OCI-LY1 (cell line): Measurements from ENCODE around the gene CALCA.

Experiments used
- H2AFZ ChIP-seq: fragments of 200-600 bp; sonication (generic), shearing (Covaris generic); 2 replicates; pipeline ENCODE4 v1.6.0; 2014; ENCODE audit warnings: antibody characterized with exemption, mild to moderate bottlenecking, low read length
- H3F3A ChIP-seq: fragments of 200-600 bp; sonication (generic), shearing (Covaris generic); 2 replicates; pipeline ENCODE4 v1.6.0; 2014; ENCODE audit warnings: mild to moderate bottlenecking, antibody characterized with exemption, low read length, moderate library complexity; ENCODE audit not compliant: insufficient read depth
- H3K27ac ChIP-seq: fragments of 200-600 bp; sonication (generic); 2 replicates; pipeline ENCODE4 v1.5.1; 2014; ENCODE audit warnings: low read length, mixed run types, mild to moderate bottlenecking, low read depth; ENCODE audit not compliant: poor library complexity, severe bottlenecking
- H3K27me3 ChIP-seq: fragments of 200-600 bp; sonication (generic); 2 replicates; pipeline ENCODE4 v1.6.0; 2014; ENCODE audit warnings: antibody characterized with exemption, mild to moderate bottlenecking, low read length, moderate library complexity; ENCODE audit not compliant: insufficient read depth
- H3K36me3 ChIP-seq: fragments of 200-600 bp; sonication (generic); 2 replicates; pipeline ENCODE4 v1.6.1; 2014; ENCODE audit warnings: mild to moderate bottlenecking, antibody characterized with exemption, low read length, moderate library complexity, mixed read lengths; ENCODE audit not compliant: insufficient read depth
- H3K4me1 ChIP-seq: fragments of 200-600 bp; sonication (generic); 2 replicates; pipeline ENCODE4 v1.5.1; 2014; ENCODE audit warnings: mild to moderate bottlenecking, low read length, moderate library complexity; ENCODE audit not compliant: insufficient read depth, severe bottlenecking
- H3K4me2 ChIP-seq: fragments of 200-600 bp; sonication (generic), shearing (Covaris generic); 2 replicates; pipeline ENCODE4 v1.6.1; 2014; ENCODE audit warnings: low read length
- H3K4me3 ChIP-seq: fragments of 200-600 bp; sonication (generic); 2 replicates; pipeline ENCODE4 v1.5.1; 2014; ENCODE audit warnings: low read length, low read depth, mild to moderate bottlenecking, mixed read lengths; ENCODE audit not compliant: poor library complexity, severe bottlenecking
- H3K79me2 ChIP-seq: fragments of 200-600 bp; shearing (Covaris generic); 2 replicates; pipeline ENCODE4 v1.6.1; 2016; ENCODE audit warnings: mixed run types, low read length, mixed read lengths; ENCODE audit not compliant: insufficient read depth
- H3K9ac ChIP-seq: fragments of 200-600 bp; sonication (generic), shearing (Covaris generic); 2 replicates; pipeline ENCODE4 v1.6.1; 2014; ENCODE audit warnings: mild to moderate bottlenecking, low read length, mixed read lengths
- H3K9me2 ChIP-seq: fragments of 200-600 bp; sonication (generic), shearing (Covaris generic); 2 replicates; pipeline ENCODE4 v1.6.1; 2014; ENCODE audit warnings: low read depth, mild to moderate bottlenecking, low read length, mixed read lengths
- H3K9me3 ChIP-seq: fragments of 200-600 bp; shearing (Covaris generic); 2 replicates; pipeline ENCODE4 v1.6.1; 2014; ENCODE audit warnings: low read length, mixed read lengths
- H4K20me1 ChIP-seq: fragments of 200-600 bp; sonication (generic), shearing (Covaris generic); 2 replicates; pipeline ENCODE4 v1.6.0; 2016; ENCODE audit warnings: mild to moderate bottlenecking, low read length; ENCODE audit not compliant: insufficient read depth
- CTCF ChIP-seq: fragments of 200-600 bp; sonication (generic), shearing (Covaris generic); IDR thresholded peaks from 2 replicates; pipeline ENCODE4 v1.5.1; 2017; ENCODE audit warnings: mild to moderate bottlenecking, antibody characterized with exemption, low read length, moderate library complexity, mixed read lengths
- EZH2 ChIP-seq: fragments of 200-600 bp; sonication (generic), shearing (Covaris generic); IDR thresholded peaks from 2 replicates; pipeline ENCODE4 v1.8.0; 2017; ENCODE audit warnings: borderline replicate concordance, mixed run types, mild to moderate bottlenecking, antibody characterized with exemption, low read length, moderate library complexity, mixed read lengths

Gene CALCA

GRCh38 chr11:14971865-14972580, at the start of gene CALCA:
TSS of gene CALCA (minus strand) at chr11:14972351. CDS start at chr11:14971192, 1,159 bp downstream.
- H3K79me2 ChIP-seq, result no peaks in the 10 kb centered on the region
- no peak within 1 kb of the TSS for H2AFZ ChIP-seq
- no peak within 1 kb of the TSS for H3K4me3 ChIP-seq
- H4K20me1 ChIP-seq, result no peaks in the 10 kb centered on the region
- no peaks in the 10 kb centered on the region for H3K36me3 ChIP-seq
- H3K27ac ChIP-seq, result no peak within 1 kb of the TSS
- TF ChIP-seq CTCF, result no peak
- TF ChIP-seq EZH2, result no peak
- no peaks in the 10 kb centered on the region for H3K9me3 ChIP-seq
- no peaks in the 10 kb centered on the region for H3K9me2 ChIP-seq
- H3K4me1 ChIP-seq, result no peaks in the 10 kb centered on the region
- no peak within 1 kb of the TSS for H3K9ac ChIP-seq
- H3K27me3 ChIP-seq, result no peaks in the 10 kb centered on the region
- H3F3A ChIP-seq, result no peaks in the 10 kb centered on the region
- H3K4me2 ChIP-seq, result no peak within 1 kb of the TSS

- no peaks in the 10 kb centered on the region for H3F3A ChIP-seq
- no peaks in the 10 kb centered on the region for H3K36me3 ChIP-seq
- no peaks in the 10 kb centered on the region for H3K27me3 ChIP-seq
- TF ChIP-seq EZH2 (no peak), CTCF (no peak)
- no peaks in the 10 kb centered on the region for H4K20me1 ChIP-seq
- H2AFZ ChIP-seq, result no peak overlapping the region
- H3K9ac ChIP-seq, result no peak overlapping the region
- no peak overlapping the region for H3K4me2 ChIP-seq
- H3K9me3 ChIP-seq, result no peaks in the 10 kb centered on the region
- no peaks in the 10 kb centered on the region for H3K4me1 ChIP-seq
- H3K27ac ChIP-seq, result no peak overlapping the region
- no peaks in the 10 kb centered on the region for H3K79me2 ChIP-seq
- H3K9me2 ChIP-seq, result no peaks in the 10 kb centered on the region
- H3K4me3 ChIP-seq, result no peak overlapping the region
Measured at GRCh38 chr11:15016200-15016599, 44.0 kb upstream of the CALCA start.

- no peaks in the 10 kb centered on the region for H3K9me3 ChIP-seq
- H2AFZ ChIP-seq, result no peak overlapping the region
- no peak overlapping the region for H3K9ac ChIP-seq
- H3K27me3 ChIP-seq, result no peaks in the 10 kb centered on the region
- H3F3A ChIP-seq, result no peaks in the 10 kb centered on the region
- no peak overlapping the region for H3K4me2 ChIP-seq
- H3K9me2 ChIP-seq, result no peaks in the 10 kb centered on the region
- TF ChIP-seq EZH2 (no peak), CTCF (no peak)
- no peaks in the 10 kb centered on the region for H4K20me1 ChIP-seq
- H3K27ac ChIP-seq, result no peak overlapping the region
- no peaks in the 10 kb centered on the region for H3K4me1 ChIP-seq
- H3K79me2 ChIP-seq, result no peaks in the 10 kb centered on the region
- no peaks in the 10 kb centered on the region for H3K36me3 ChIP-seq
- H3K4me3 ChIP-seq, result no peak overlapping the region
Measured at GRCh38 chr11:15011776-15012345, 39.7 kb upstream of the CALCA start.
